HUES64 (cell line): ENCODE results near the gene STH.
"Not testable (repeated sequence)": the region's sequence is repeated elsewhere in the genome, so short reads cannot be mapped to it uniquely, and the experiment has no call there.

Experiments used
- H3K27ac ChIP-seq: 2 replicates; pipeline ENCODE4 v1.7.0; 2013; ENCODE audit warnings: low read depth, low read length, inconsistent platforms
- H3K27me3 ChIP-seq: 2 replicates; pipeline ENCODE4 v1.6.1; 2013; ENCODE audit warnings: mild to moderate bottlenecking, low read length; ENCODE audit not compliant: insufficient read depth
- H3K36me3 ChIP-seq: 2 replicates; pipeline ENCODE4 v1.6.1; 2013; ENCODE audit warnings: mild to moderate bottlenecking, low read length; ENCODE audit not compliant: insufficient read depth
- H3K4me1 ChIP-seq: 2 replicates; pipeline ENCODE4 v1.6.1; 2013; ENCODE audit warnings: mild to moderate bottlenecking, low read length, moderate library complexity; ENCODE audit not compliant: insufficient read depth
- H3K4me3 ChIP-seq: 2 replicates; pipeline ENCODE4 v1.5.1; 2013; ENCODE audit warnings: mild to moderate bottlenecking, low read length, moderate library complexity
- H3K9ac ChIP-seq: 2 replicates; pipeline ENCODE4 v1.6.1; 2013; ENCODE audit warnings: mild to moderate bottlenecking, low read depth, low read length
- H3K9me3 ChIP-seq: 2 replicates; pipeline ENCODE4 v1.6.1; 2013; ENCODE audit warnings: low read depth, low read length; ENCODE audit not compliant: insufficient read depth
- WGBS: fragments of 150-250, 120-280 bp; methylation state at CpG from one replicate; pipeline ENCODE4 v1.1.7; 2013; ENCODE audit warnings: missing lambda C conversion rate; 5-methylcytosine and 5-hydroxymethylcytosine counted together

Gene STH

GRCh38 chr17:45997624-45998023 lies 1.4 kb upstream of the STH start:
- Histone ChIP-seq H3K4me1 (no peaks in the 10 kb centered on the region), H3K9me3 (no peaks in the 10 kb centered on the region), H3K9ac (no peak overlapping the region), H3K27ac (no peak overlapping the region), H3K4me3 (no peak overlapping the region), H3K36me3 (no peaks in the 10 kb centered on the region), H3K27me3 (no peaks in the 10 kb centered on the region)
- WGBS, result 91% methylated on average over 9 of the region's 9 CpGs

DNA sequence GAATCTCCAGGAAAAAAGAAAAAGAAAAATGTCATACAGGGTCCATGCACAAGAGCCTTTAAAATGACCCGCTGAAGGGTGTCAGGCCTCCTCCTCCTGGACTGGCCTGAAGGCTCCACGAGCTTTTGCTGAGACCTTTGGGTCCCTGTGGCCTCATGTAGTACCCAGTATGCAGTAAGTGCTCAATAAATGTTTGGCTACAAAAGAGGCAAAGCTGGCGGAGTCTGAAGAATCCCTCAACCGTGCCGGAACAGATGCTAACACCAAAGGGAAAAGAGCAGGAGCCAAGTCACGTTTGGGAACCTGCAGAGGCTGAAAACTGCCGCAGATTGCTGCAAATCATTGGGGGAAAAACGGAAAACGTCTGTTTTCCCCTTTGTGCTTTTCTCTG lies 845 bp downstream of the STH start:
- no peaks in the 10 kb centered on the region for H3K9me3 ChIP-seq

DNA sequence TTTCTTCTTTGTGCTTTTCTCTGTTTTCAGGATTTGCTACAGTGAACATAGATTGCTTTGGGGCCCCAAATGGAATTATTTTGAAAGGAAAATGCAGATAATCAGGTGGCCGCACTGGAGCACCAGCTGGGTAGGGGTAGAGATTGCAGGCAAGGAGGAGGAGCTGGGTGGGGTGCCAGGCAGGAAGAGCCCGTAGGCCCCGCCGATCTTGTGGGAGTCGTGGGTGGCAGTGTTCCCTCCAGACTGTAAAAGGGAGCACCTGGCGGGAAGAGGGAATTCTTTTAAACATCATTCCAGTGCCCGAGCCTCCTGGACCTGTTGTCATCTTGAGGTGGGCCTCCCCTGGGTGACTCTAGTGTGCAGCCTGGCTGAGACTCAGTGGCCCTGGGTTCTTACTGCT lies 1.2 kb downstream of the STH start:
- no peak overlapping the region for H3K27ac ChIP-seq
- no peaks in the 10 kb centered on the region for H3K36me3 ChIP-seq
- WGBS, result 93% methylated on average over 7 of the region's 7 CpGs
- no peak overlapping the region for H3K4me3 ChIP-seq
- no peak overlapping the region for H3K9ac ChIP-seq
- no peaks in the 10 kb centered on the region for H3K27me3 ChIP-seq
- H3K9me3 ChIP-seq, result no peaks in the 10 kb centered on the region
- no peaks in the 10 kb centered on the region for H3K4me1 ChIP-seq

More for the DNA sequence above, 845 bp downstream of the STH start:
- Histone ChIP-seq H3K4me1 (no peaks in the 10 kb centered on the region), H3K27ac (no peak overlapping the region), H3K9ac (no peak overlapping the region), H3K27me3 (no peaks in the 10 kb centered on the region), H3K36me3 (no peaks in the 10 kb centered on the region), H3K4me3 (no peak overlapping the region)
- 86% methylated on average over 9 of the region's 9 CpGs for WGBS

DNA sequence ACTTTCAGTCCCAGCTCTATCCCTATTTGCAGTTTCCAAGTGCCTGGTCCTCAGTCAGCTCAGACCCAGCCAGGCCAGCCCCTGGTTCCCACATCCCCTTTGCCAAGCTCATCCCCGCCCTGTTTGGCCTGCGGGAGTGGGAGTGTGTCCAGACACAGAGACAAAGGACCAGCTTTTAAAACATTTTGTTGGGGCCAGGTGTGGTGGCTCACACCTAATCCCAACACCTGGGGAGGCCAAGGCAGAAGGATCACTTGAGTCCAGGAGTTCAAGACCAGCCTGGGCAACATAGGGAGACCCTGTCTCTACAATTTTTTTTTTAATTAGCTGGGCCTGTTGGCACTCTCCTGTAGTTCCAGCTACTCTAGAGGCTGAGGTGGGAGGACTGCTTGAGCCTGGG lies 1.7 kb downstream of the STH start:
- no peak overlapping the region for H3K27ac ChIP-seq
- no peak overlapping the region for H3K9ac ChIP-seq
- H3K4me3 ChIP-seq, result no peak overlapping the region
- no peaks in the 10 kb centered on the region for H3K36me3 ChIP-seq
- no peaks in the 10 kb centered on the region for H3K27me3 ChIP-seq
- no peaks in the 10 kb centered on the region for H3K9me3 ChIP-seq
- no peaks in the 10 kb centered on the region for H3K4me1 ChIP-seq
- WGBS, result 95% methylated on average over 2 of the region's 2 CpGs

GRCh38 chr17:46001390-46002310 lies 2.6 kb downstream of the STH start:
- WGBS, result 88% methylated on average over 13 of the region's 13 CpGs

DNA sequence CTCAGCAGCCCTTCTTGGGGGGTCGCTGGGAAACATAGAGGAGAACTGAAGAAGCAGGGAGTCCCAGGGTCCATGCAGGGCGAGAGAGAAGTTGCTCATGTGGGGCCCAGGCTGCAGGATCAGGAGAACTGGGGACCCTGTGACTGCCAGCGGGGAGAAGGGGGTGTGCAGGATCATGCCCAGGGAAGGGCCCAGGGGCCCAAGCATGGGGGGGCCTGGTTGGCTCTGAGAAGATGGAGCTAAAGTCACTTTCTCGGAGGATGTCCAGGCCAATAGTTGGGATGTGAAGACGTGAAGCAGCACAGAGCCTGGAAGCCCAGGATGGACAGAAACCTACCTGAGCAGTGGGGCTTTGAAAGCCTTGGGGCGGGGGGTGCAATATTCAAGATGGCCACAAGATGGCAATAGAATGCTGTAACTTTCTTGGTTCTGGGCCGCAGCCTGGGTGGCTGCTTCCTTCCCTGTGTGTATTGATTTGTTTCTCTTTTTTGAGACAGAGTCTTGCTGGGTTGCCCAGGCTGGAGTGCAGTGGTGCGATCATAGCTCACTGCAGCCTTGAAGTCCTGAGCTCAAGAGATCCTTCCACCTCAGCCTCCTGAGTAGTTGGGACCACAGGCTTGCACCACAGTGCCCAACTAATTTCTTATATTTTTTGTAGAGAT lies 3.4 kb downstream of the STH start:
- Histone ChIP-seq H3K27ac (no peak overlapping the region), H3K9ac (no peak overlapping the region), H3K27me3 (no peaks in the 10 kb centered on the region), H3K4me3 (no peak overlapping the region), H3K4me1 (no peaks in the 10 kb centered on the region), H3K36me3 (no peaks in the 10 kb centered on the region), H3K9me3 (no peaks in the 10 kb centered on the region)
- WGBS, result 32% methylated on average over 8 of the region's 8 CpGs

More at GRCh38 chr17:46001390-46002310, 2.6 kb downstream of the STH start:
- Histone ChIP-seq H3K9ac (no peak overlapping the region), H3K36me3 (no peaks in the 10 kb centered on the region), H3K27ac (no peak overlapping the region), H3K27me3 (no peaks in the 10 kb centered on the region), H3K9me3 (no peaks in the 10 kb centered on the region), H3K4me3 (no peak overlapping the region), H3K4me1 (no peaks in the 10 kb centered on the region)

DNA sequence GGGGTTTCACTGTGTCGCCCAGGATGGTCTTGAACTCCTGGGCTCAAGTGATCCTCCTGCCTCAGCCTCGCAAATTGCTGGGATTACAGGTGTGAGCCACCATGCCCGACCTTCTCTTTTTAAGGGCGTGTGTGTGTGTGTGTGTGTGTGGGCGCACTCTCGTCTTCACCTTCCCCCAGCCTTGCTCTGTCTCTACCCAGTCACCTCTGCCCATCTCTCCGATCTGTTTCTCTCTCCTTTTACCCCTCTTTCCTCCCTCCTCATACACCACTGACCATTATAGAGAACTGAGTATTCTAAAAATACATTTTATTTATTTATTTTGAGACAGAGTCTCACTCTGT lies 3.9 kb downstream of the STH start:
- H3K27ac ChIP-seq, result no peak overlapping the region
- no peaks in the 10 kb centered on the region for H3K36me3 ChIP-seq
- no peaks in the 10 kb centered on the region for H3K4me1 ChIP-seq
- no peaks in the 10 kb centered on the region for H3K9me3 ChIP-seq
- no peak overlapping the region for H3K4me3 ChIP-seq
- H3K27me3 ChIP-seq, result no peaks in the 10 kb centered on the region
- no peak overlapping the region for H3K9ac ChIP-seq
- WGBS, result 75% methylated on average over 5 of the region's 7 CpGs

- H3K9me3 ChIP-seq, result no peaks in the 10 kb centered on the region
- H3K9ac ChIP-seq, result no peak overlapping the region
- 76% methylated on average over 6 of the region's 6 CpGs for WGBS
- H3K36me3 ChIP-seq, result no peaks in the 10 kb centered on the region
- no peak overlapping the region for H3K27ac ChIP-seq
- no peak overlapping the region for H3K4me3 ChIP-seq
- no peaks in the 10 kb centered on the region for H3K27me3 ChIP-seq
- H3K4me1 ChIP-seq, result no peaks in the 10 kb centered on the region
Observed at GRCh38 chr17:46003907-46004748, 5.1 kb downstream of the STH start.

- not testable (repeated sequence) for H3K36me3 ChIP-seq, H3K27ac ChIP-seq, H3K4me1 ChIP-seq, H3K27me3 ChIP-seq, H3K9me3 ChIP-seq, H3K4me3 ChIP-seq, H3K9ac ChIP-seq
- 100% methylated on average over 1 of the region's 1 CpG for WGBS
Observed at GRCh38 chr17:46006082-46006481, 7.0 kb downstream of the STH start.

- H3K27ac ChIP-seq, result no peak overlapping the region
- no peaks in the 10 kb centered on the region for H3K27me3 ChIP-seq
- no peaks in the 10 kb centered on the region for H3K4me1 ChIP-seq
- no peaks in the 10 kb centered on the region for H3K9me3 ChIP-seq
- 100% methylated on average over 2 of the region's 2 CpGs for WGBS
- H3K36me3 ChIP-seq, result no peaks in the 10 kb centered on the region
- H3K4me3 ChIP-seq, result no peak overlapping the region
- no peak overlapping the region for H3K9ac ChIP-seq
Observed at GRCh38 chr17:46007461-46007965, 8.5 kb downstream of the STH start.

DNA sequence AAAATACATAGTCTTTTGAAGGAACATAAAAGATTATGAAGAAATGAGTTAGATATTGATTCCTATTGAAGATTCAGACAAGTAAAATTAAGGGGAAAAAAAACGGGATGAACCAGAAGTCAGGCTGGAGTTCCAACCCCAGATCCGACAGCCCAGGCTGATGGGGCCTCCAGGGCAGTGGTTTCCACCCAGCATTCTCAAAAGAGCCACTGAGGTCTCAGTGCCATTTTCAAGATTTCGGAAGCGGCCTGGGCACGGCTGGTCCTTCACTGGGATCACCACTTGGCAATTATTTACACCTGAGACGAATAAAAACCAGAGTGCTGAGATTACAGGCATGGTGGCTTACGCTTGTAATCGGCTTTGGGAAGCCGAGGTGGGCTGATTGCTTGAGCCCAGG lies 9.5 kb downstream of the STH start:
- WGBS, result 93% methylated on average over 9 of the region's 9 CpGs
- Histone ChIP-seq H3K9me3 (no peaks in the 10 kb centered on the region), H3K4me3 (no peak overlapping the region), H3K9ac (no peak overlapping the region), H3K36me3 (no peaks in the 10 kb centered on the region), H3K4me1 (peaks cover 2% of the 10 kb centered on the region; the same call in 1 of the 2 replicates), H3K27me3 (no peaks in the 10 kb centered on the region), H3K27ac (no peak overlapping the region)
